HCT116 (cell line): Measurements from ENCODE around the gene CRCP.

ENCODE experiments used
- EZH2 ChIP-seq: fragments of 200-600 bp; sonication (generic); IDR thresholded peaks from 2 replicates; pipeline ENCODE4 v1.6.1; 2017; ENCODE audit warnings: antibody characterized with exemption, mixed run types
- FOSL1 ChIP-seq: IDR thresholded peaks from 2 replicates; pipeline ENCODE4 v1.6.1; 2012; ENCODE audit warnings: low read depth
- POLR2A ChIP-seq: IDR thresholded peaks from 2 replicates; pipeline ENCODE4 v1.7.0; 2011; ENCODE audit warnings: borderline replicate concordance; ENCODE audit not compliant: insufficient read depth, insufficient read length; ENCODE audit errors: extremely low read depth
- POLR2AphosphoS5 ChIP-seq: IDR thresholded peaks from 2 replicates; pipeline ENCODE4 v1.6.1; 2011; ENCODE audit warnings: mild to moderate bottlenecking, low read depth, low read length, moderate library complexity
- TF ChIP-seq, protein P1 (sequence below), 3 experiments: fragments of 200-600 bp in 1 of 3; sonication (generic) in 1 of 3; IDR thresholded peaks in 2 of 3; conservative IDR thresholded peaks in 1 of 3; 2 replicates each; pipeline ENCODE4 v1.5.1; 2012 to 2017; ENCODE audit warnings: low read depth in 2 of 3, low read length in 2 of 3, antibody characterized with exemption in 1 of 3, borderline replicate concordance in 1 of 3, control low read depth in 1 of 3, mild to moderate bottlenecking in 1 of 3, mixed read lengths in 1 of 3, mixed run types in 1 of 3, moderate library complexity in 1 of 3; ENCODE audit not compliant: insufficient read depth in 1 of 3
- TF ChIP-seq, protein P2 (sequence below): IDR thresholded peaks from 2 replicates; pipeline ENCODE4 v1.6.1; 2012; ENCODE audit warnings: low read depth
- TF ChIP-seq, protein P3 (sequence below): IDR thresholded peaks from 2 replicates; pipeline ENCODE4 v1.6.1; 2012

DNA sequence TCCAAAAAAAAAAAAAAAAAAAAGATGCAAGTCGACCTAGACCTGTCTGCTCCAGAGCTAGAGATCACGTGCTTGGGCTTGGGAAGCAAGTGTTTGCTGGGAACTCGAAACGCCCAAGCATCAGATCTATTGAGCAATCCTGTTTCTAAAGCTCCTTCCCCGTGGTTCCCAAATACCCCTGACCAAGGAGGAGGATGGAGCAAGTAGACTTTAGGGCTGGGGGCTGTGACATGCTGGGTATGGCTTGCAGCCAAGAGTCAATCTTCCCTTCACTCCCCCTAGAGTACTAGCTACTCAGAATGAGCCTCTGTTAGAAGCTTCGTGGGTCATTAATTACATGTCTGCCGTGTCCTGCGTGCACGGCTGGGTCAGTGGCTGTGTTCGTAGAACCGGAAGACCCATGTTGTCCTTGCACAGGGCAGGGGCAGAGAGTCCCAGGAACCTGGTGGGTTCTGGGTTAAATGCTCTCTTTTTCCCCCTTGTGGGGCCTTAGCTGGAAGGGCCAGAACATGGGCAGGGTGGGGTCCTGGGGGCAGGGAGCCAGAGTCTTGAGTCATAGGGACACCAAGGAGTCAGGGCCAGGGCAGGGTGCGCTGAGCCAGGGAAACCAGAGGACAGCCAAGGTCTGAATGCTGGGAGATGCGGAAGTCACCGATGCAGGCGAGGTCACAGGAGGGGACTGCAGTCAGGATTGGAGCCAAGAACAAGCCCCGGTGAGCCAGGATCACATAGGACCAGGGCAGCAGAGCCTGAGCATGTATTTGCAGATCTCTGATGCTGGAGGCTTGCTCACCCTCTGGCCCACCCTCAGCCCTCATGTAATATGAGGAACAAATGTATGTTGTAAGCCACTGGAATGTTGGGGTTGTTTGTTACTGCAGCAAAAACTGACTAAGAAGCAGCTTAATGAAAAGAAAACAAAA lies 55.9 kb downstream of the CRCP start:
- TF ChIP-seq POLR2AphosphoS5, result no peak
- TF ChIP-seq, protein P1, sequence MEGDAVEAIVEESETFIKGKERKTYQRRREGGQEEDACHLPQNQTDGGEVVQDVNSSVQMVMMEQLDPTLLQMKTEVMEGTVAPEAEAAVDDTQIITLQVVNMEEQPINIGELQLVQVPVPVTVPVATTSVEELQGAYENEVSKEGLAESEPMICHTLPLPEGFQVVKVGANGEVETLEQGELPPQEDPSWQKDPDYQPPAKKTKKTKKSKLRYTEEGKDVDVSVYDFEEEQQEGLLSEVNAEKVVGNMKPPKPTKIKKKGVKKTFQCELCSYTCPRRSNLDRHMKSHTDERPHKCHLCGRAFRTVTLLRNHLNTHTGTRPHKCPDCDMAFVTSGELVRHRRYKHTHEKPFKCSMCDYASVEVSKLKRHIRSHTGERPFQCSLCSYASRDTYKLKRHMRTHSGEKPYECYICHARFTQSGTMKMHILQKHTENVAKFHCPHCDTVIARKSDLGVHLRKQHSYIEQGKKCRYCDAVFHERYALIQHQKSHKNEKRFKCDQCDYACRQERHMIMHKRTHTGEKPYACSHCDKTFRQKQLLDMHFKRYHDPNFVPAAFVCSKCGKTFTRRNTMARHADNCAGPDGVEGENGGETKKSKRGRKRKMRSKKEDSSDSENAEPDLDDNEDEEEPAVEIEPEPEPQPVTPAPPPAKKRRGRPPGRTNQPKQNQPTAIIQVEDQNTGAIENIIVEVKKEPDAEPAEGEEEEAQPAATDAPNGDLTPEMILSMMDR (IDR thresholded peaks at IDR 0.05 in 2 of 3, conservative IDR thresholded peaks at IDR 0.05 in 1 of 3; ENCODE audit: borderline replicate concordance in 1 of 3, insufficient read depth in 1 of 3, low read depth in 2 of 3, low read length in 2 of 3), result no peak
- no peak for TF ChIP-seq POLR2A
- TF ChIP-seq, protein P2, sequence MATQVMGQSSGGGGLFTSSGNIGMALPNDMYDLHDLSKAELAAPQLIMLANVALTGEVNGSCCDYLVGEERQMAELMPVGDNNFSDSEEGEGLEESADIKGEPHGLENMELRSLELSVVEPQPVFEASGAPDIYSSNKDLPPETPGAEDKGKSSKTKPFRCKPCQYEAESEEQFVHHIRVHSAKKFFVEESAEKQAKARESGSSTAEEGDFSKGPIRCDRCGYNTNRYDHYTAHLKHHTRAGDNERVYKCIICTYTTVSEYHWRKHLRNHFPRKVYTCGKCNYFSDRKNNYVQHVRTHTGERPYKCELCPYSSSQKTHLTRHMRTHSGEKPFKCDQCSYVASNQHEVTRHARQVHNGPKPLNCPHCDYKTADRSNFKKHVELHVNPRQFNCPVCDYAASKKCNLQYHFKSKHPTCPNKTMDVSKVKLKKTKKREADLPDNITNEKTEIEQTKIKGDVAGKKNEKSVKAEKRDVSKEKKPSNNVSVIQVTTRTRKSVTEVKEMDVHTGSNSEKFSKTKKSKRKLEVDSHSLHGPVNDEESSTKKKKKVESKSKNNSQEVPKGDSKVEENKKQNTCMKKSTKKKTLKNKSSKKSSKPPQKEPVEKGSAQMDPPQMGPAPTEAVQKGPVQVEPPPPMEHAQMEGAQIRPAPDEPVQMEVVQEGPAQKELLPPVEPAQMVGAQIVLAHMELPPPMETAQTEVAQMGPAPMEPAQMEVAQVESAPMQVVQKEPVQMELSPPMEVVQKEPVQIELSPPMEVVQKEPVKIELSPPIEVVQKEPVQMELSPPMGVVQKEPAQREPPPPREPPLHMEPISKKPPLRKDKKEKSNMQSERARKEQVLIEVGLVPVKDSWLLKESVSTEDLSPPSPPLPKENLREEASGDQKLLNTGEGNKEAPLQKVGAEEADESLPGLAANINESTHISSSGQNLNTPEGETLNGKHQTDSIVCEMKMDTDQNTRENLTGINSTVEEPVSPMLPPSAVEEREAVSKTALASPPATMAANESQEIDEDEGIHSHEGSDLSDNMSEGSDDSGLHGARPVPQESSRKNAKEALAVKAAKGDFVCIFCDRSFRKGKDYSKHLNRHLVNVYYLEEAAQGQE, result no peak
- TF ChIP-seq EZH2, result no peak
- TF ChIP-seq, protein P3, sequence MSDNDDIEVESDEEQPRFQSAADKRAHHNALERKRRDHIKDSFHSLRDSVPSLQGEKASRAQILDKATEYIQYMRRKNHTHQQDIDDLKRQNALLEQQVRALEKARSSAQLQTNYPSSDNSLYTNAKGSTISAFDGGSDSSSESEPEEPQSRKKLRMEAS, result no peak
- no peak for TF ChIP-seq FOSL1
